CD1c-positive myeloid dendritic cell (primary cell): ENCODE results near the gene RABGGTA.

Source experiments
- DNase-seq: peaks from one replicate; pipeline ENCODE4 v3.0.0-alpha.2; 2016; ENCODE audit errors: extremely low spot score

RABGGTA gene, protein sequence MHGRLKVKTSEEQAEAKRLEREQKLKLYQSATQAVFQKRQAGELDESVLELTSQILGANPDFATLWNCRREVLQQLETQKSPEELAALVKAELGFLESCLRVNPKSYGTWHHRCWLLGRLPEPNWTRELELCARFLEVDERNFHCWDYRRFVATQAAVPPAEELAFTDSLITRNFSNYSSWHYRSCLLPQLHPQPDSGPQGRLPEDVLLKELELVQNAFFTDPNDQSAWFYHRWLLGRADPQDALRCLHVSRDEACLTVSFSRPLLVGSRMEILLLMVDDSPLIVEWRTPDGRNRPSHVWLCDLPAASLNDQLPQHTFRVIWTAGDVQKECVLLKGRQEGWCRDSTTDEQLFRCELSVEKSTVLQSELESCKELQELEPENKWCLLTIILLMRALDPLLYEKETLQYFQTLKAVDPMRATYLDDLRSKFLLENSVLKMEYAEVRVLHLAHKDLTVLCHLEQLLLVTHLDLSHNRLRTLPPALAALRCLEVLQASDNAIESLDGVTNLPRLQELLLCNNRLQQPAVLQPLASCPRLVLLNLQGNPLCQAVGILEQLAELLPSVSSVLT

GRCh38 chr14:24271134-24271833 lies at the start of gene RABGGTA:
RABGGTA (minus strand) TSS chr14:24271597; CDS start chr14:24271115, 482 bp downstream.
- peak; percentile 92 for DNase-seq

DNA sequence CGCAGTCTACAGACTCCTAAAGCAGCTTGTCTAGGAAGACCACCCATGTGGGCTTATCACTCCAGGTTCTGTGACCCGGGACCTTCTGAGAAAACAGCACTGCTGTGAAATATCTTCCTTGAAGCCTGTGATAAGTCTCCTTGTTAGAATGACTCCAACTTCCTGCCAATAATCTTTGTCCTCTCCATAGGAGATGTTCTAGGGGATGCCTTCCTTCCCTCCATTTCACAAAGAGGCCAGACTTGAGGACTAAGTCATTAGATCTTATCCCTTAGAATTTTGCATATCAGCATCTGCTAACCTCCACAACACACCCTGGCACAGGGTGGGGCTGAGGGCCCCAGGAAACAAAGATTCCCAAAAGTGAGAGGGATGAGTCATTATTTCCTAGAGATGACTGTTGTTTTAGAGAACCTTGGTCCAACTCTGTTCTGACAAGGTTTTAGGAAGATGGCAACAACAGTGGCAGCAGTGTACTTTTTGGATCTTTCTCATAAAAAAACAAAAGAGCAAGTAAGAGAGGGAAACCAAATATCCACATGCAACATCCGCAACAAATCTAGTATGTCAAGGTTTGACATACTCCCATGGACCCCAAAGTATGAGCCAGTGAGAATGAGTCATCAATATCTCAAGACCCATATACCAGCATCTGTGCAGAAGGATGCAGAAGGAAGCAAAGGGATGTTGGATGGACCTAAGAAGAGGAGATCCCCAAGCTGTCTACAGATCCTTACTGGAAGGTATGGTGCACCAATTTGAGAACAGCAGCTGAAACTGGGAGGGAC lies 45.9 kb upstream of the RABGGTA start:
- peak; percentile 45 for DNase-seq

- no peak for DNase-seq
These were observed 45.2 kb upstream of the RABGGTA start for GRCh38 chr14:24316597-24316950.

DNA sequence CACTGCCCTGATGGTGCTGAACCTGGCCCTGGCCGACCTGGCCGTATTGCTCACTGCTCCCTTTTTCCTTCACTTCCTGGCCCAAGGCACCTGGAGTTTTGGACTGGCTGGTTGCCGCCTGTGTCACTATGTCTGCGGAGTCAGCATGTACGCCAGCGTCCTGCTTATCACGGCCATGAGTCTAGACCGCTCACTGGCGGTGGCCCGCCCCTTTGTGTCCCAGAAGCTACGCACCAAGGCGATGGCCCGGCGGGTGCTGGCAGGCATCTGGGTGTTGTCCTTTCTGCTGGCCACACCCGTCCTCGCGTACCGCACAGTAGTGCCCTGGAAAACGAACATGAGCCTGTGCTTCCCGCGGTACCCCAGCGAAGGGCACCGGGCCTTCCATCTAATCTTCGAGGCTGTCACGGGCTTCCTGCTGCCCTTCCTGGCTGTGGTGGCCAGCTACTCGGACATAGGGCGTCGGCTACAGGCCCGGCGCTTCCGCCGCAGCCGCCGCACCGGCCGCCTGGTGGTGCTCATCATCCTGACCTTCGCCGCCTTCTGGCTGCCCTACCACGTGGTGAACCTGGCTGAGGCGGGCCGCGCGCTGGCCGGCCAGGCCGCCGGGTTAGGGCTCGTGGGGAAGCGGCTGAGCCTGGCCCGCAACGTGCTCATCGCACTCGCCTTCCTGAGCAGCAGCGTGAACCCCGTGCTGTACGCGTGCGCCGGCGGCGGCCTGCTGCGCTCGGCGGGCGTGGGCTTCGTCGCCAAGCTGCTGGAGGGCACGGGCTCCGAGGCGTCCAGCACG lies 44.6 kb upstream of the RABGGTA start:
- DNase-seq: no peak

DNA sequence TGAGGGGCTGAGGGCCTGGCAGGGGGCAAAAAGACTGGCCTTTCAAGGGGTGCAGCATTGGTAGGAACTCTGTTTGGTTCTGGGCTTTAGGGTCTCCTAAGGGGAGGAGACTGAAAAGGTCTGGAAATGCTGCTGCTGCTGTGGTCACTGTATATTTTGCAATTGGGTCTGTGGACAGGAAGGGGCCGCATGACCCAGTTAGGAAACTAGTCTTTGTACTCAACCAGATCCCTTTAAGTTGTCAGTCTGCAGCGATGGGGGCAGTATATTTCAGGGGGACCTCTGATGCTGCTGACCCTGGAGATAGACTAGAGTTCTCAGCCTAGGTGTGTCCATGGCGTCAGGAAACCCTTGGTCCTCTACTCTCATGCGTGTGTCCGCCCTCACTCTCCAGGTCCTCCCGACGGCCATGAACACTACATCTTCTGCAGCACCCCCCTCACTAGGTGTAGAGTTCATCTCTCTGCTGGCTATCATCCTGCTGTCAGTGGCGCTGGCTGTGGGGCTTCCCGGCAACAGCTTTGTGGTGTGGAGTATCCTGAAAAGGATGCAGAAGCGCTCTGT lies 43.9 kb upstream of the RABGGTA start:
- no peak for DNase-seq

DNA sequence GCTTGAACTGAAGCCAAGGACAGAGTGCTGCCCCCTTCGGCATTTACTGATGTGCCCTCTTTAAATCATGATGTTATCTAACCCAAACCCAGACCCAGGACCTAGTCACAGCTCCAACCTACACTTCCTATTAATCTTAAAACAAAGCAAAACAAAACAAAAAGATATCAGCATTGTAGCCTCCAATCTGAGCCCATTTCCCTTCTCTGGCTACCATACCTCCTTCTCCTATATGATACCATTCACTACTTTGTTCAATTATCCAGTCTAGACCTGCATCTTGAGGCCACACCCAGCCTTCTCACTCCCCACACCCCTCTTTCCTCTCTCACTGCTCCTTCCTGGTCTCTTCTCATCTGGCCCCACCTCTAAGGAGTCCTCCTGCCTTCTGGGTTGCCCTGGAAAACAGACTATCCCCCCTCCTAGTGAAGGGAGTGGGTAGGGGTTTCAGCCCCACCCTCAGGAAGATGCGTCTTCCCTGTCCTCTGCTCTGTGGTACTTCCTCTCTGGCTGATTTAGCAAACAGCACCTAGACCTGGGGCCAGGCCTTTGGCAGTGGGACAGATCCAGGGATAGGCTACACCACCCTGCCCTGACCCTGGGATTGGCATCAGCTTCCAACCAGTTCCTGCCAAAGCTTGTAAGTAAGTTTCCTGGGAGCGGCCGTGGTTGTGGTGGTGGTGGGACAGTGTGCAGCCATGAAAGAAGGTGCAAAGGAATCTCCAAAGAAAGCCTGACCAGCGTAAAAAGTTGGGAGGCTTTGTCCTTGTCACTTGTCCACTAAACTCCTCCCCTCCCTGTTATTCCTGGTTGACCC lies 43.2 kb upstream of the RABGGTA start:
- DNase-seq: no peak

DNA sequence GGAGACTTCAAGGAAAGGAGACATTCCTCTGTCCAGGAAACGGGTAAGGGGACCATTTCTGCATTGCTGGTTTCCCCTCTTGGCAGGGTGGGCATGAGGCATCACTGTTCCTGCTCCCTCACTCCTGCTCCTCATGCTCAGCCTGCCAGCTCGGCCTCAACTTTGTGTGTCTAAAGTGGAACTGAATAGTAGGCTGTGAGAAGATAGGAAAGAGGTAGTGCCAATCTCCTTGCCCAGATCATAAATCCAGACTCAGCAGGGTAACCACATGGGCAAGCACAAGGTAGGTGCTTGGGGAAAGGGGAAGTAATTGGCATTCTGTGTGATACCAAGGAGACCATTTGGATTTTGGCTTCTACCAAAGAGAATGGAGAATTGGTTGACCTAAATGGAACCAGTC lies 42.5 kb upstream of the RABGGTA start:
- peak; percentile 70 for DNase-seq

DNA sequence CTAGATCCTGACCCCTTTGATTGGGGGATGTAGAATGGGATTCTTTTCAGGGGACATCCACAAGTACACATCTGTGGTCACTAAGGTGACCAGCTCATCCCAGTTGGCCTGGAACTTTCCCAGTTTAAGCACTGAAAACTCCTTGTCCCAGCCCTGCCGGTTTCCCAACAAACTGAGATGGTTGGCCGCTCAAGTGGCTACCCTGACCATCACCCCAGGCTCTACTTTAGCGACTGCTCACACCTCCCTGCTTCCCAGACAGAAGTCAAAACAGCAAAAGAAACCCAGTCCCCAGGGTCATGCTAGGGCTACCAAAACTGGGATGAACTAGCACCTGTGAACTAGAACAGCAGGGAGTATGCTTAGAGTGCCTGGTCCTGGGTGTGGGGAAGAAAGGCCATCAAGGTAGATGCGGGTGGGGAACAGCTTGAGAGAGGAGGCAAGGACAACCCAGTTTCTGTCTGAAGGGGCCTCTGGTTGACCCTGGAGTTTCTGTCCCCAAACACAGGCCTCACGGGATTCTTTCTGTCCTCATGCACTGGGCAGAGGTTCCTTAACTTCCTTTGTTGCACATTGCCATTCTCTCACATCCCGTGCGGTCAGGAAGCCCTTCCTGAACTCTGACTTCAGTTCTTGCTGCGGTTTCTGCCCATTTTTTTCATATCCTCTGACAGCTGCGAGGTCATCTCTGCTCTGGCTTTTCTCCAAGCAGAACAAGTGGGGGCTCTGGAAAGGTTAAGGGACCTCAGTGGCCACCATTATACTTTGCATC lies 41.5 kb upstream of the RABGGTA start:
- peak; percentile 91 for DNase-seq

- peak; percentile 63 for DNase-seq
These were observed 40.6 kb upstream of the RABGGTA start for GRCh38 chr14:24311837-24312615.

DNA sequence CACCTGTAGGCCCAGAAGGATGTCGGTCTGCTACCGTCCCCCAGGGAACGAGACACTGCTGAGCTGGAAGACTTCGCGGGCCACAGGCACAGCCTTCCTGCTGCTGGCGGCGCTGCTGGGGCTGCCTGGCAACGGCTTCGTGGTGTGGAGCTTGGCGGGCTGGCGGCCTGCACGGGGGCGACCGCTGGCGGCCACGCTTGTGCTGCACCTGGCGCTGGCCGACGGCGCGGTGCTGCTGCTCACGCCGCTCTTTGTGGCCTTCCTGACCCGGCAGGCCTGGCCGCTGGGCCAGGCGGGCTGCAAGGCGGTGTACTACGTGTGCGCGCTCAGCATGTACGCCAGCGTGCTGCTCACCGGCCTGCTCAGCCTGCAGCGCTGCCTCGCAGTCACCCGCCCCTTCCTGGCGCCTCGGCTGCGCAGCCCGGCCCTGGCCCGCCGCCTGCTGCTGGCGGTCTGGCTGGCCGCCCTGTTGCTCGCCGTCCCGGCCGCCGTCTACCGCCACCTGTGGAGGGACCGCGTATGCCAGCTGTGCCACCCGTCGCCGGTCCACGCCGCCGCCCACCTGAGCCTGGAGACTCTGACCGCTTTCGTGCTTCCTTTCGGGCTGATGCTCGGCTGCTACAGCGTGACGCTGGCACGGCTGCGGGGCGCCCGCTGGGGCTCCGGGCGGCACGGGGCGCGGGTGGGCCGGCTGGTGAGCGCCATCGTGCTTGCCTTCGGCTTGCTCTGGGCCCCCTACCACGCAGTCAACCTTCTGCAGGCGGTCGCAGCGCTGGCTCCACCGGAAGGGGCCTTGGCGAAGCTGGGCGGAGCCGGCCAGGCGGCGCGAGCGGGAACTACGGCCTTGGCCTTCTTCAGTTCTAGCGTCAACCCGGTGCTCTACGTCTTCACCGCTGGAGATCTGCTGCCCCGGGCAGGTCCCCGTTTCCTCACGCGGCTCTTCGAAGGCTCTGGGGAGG lies 39.5 kb upstream of the RABGGTA start, which contains the start of gene LTB4R:
Gene LTB4R (plus strand): TSS at position 857 of the 959 bp plus-strand sequence. CDS start 4,150 bp downstream, outside the sequence.
- DNase-seq: peak; percentile 72

GRCh38 chr14:24310265-24310645 lies 38.9 kb upstream of the RABGGTA start:
- DNase-seq: no peak

DNA sequence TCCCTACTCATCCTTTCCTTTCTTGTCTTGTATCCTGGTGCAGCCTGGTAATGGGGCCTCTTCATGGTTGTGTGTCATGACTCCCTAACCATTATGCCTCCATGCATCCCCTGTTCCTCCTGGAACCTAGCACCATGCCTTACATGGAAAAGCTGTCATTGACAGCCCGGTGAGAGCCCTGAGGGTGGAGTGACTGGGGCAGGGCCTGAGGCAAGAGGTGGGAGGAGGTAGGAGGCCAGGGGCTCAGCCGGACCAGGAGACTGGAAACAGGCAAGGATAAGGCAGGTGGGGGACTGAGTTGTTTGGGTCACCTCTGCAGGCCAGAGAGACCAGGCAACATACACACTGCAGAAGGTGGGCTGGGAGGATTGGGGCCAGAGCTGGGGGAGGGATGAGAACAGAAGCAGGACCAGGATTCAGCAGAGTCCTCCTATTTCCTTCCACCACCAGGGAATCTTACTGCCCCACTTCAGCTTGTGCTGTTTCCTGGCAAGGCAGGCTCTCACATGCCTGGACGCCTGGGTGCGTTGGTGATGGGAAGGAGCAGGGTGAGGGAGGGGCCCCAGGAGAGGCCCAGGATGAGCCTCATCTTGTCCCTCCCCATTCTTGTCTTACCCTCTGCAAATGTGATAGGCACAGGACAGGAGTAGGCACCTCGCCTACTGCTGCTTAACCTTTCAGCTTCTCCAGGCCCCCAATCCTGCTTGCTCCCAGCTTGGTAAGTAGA lies 38.3 kb upstream of the RABGGTA start, which contains the start of gene LTB4R2:
Gene LTB4R2 (plus strand): TSS at position 603 of the 727 bp plus-strand sequence. CDS start 525 bp downstream, outside the sequence.
- no peak for DNase-seq

GRCh38 chr14:24308342-24309124 lies 37.1 kb upstream of the RABGGTA start:
- no peak for DNase-seq

- DNase-seq: peak; percentile 86
These were observed 36.4 kb upstream of the RABGGTA start, which contains the start of gene CIDEB for GRCh38 chr14:24307575-24308341. CIDEB (minus strand) TSS chr14:24307977; CDS start chr14:24307858, 119 bp downstream.

- DNase-seq: no peak
These were observed 35.8 kb upstream of the RABGGTA start for GRCh38 chr14:24307156-24307574.
